AG04450 (cell line): ENCODE results near the gene RAB29. TPM values are rescaled to one million over a fixed set of nuclear protein-coding genes. Genes with fewer than 3 reads are reported as not detected.

Source experiments
- CTCF ChIA-PET: fragments of 300-600, 350-600 bp; formaldehyde crosslinking; extraction: SDS; loops from one replicate; lab custom pipeline; 2022; ENCODE audit warnings: antibody characterized with exemption, inconsistent platforms; lab: Charles Lee
- POLR2A ChIA-PET: fragments of 350-600 bp; formaldehyde crosslinking; extraction: SDS; loops from one replicate; lab custom pipeline; 2021; ENCODE audit warnings: antibody characterized with exemption, inconsistent platforms; lab: Yijun Ruan, JAX
- DNase-seq: peaks from one replicate; pipeline ENCODE4 v3.0.0-alpha.2; 2011; ENCODE audit warnings: low read depth, low spot score
- H3K27ac ChIP-seq: one replicate; pipeline ENCODE4 v1.5.1; 2012; ENCODE audit warnings: low read depth, low read length, control low read depth
- H3K27me3 ChIP-seq: one replicate; pipeline ENCODE4 v1.6.0; 2012; ENCODE audit warnings: low read length; ENCODE audit not compliant: control insufficient read depth, insufficient read depth
- H3K4me3 ChIP-seq: 2 replicates; pipeline ENCODE4 v1.5.1; 2011; ENCODE audit warnings: mild to moderate bottlenecking, low read depth, low read length, control low read depth
- H3K9me3 ChIP-seq: 2 replicates; pipeline ENCODE4 v1.5.1; 2012; ENCODE audit warnings: low read length; ENCODE audit not compliant: control insufficient read depth, insufficient read depth
- polyA plus RNA-seq: library from polyadenylated mRNA; depleted of rRNA; stranded (reverse); fragments of >200 nt; gene quantifications from 2 replicates; pipeline ENCODE4 v1.2.3, GENCODE V29; 2011
- TF ChIP-seq, protein P1 (sequence below): IDR thresholded peaks from 2 replicates; pipeline ENCODE4 v1.5.1; 2011; ENCODE audit warnings: low read depth, low read length, control low read depth, inconsistent platforms

Gene RAB29
- polyA plus RNA-seq, 1 experiment, result 14.6 TPM

DNA sequence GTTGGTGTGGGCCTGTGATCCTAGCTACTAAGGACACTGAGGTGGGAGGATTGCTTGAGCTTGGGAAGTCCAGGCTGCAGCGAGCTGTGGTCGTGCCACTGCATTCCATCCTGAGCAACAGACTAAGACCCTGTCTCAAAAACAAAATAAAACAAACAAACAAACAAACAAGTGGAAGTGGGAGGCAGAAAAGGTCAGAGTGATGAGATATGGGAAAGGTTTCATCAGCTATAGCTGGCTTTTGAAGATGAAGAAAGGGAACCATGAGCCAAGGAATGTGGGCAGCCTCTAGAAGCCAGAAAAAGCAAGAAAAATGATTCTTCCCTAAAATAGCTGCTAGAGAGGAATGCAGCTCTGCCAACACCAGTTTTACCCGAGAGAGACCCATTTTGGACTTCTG lies 14.7 kb downstream of the RAB29 start:
- no peak for DNase-seq
- POLR2A ChIA-PET, result no interaction called here
- Histone ChIP-seq H3K27me3 (no peaks in the 10 kb centered on the region), H3K9me3 (no peaks in the 10 kb centered on the region), H3K4me3 (no peak overlapping the region), H3K27ac (no peak overlapping the region)
- CTCF ChIA-PET, result interaction anchor here (0.7 to 1.1 kb wide), 2 partner anchors 21 to 217 kb away, joined by 4 read pairs; no protein-coding TSS in a partner anchor
- TF ChIP-seq, protein P1, sequence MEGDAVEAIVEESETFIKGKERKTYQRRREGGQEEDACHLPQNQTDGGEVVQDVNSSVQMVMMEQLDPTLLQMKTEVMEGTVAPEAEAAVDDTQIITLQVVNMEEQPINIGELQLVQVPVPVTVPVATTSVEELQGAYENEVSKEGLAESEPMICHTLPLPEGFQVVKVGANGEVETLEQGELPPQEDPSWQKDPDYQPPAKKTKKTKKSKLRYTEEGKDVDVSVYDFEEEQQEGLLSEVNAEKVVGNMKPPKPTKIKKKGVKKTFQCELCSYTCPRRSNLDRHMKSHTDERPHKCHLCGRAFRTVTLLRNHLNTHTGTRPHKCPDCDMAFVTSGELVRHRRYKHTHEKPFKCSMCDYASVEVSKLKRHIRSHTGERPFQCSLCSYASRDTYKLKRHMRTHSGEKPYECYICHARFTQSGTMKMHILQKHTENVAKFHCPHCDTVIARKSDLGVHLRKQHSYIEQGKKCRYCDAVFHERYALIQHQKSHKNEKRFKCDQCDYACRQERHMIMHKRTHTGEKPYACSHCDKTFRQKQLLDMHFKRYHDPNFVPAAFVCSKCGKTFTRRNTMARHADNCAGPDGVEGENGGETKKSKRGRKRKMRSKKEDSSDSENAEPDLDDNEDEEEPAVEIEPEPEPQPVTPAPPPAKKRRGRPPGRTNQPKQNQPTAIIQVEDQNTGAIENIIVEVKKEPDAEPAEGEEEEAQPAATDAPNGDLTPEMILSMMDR, result no peak

DNA sequence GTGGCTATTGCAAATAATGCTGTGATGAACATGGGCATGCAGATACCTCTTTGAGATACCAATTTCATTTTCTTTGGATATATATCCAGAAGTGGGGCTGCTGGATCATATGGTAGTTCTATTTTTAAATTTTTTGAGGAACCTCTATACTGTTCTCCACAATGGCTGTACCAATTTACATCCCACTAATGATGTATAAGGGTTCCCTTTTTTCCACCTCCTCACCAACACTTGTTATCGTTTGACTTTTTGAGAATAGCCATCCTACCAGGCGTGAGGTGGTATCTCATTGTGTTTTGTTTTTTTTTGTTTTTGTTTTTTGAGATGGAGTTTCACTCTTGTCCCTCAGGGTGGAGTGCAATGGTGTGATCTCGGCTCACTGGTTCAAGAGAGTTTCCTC lies 18.7 kb downstream of the RAB29 start:
- no peak overlapping the region for H3K27ac ChIP-seq
- no peak overlapping the region for H3K4me3 ChIP-seq
- CTCF ChIA-PET, result no interaction called here
- TF ChIP-seq, protein P1, result no peak
- H3K9me3 ChIP-seq, result no peaks in the 10 kb centered on the region
- POLR2A ChIA-PET, result no interaction called here
- H3K27me3 ChIP-seq, result peaks cover 2% of the 10 kb centered on the region
- DNase-seq, result no peak

DNA sequence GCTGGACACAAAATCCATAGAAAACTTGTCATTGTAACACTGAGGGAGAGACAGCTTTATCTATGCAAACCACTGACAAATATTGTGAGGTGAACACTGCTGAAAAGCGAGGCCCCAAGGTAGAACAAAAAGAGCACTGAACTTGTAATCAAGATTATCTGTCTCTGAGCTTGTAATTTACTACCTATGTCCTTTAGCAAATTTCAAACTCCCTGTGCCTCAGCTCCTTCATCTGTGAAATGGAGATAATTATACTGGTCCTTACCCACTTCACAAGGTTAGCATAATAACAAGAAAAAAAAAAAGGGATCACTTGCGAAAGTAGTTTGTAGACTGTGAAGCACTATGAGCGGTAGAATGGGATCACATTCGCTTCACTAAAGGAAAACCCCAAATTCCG lies 20.4 kb downstream of the RAB29 start:
- Histone ChIP-seq H3K27ac (no peak overlapping the region), H3K4me3 (no peak overlapping the region), H3K9me3 (no peaks in the 10 kb centered on the region), H3K27me3 (peaks cover 2% of the 10 kb centered on the region)
- TF ChIP-seq, protein P1, result no peak
- ChIA-PET CTCF (interaction anchor here (0.6 to 0.9 kb wide), 2 partner anchors 222 to 743 kb away, joined by 4 to 5 read pairs; no protein-coding TSS in a partner anchor), POLR2A (no interaction called here)
- no peak for DNase-seq

DNA sequence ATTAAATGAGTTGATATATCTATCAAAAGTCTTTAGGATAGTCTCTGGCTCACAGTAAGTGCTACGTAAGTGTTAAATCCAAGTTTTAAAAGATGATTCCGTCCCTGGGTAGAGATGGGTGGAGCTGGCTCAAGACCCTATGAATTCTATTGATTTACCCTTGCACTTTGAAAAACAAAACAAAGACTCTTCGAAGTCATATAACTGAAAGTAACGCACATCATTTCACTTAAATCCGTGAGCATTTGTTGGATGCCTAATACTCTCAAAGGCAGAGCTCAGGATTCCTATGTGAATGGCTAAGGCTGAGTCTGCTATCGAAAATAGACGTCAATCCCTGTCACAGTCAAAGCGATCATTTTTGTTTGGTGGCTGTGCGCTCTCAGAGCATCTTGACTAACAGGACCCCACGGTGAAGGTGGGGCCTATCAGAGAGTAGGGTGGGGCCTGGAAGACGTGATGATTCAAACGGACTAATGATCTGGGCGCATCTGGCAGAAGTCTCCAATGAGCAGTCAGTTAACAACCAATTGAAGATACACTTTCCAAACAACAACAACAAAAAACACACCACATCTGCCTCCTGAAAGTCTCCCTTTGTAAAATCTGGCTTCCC lies 24.1 kb downstream of the RAB29 start:
- Histone ChIP-seq H3K9me3 (no peaks in the 10 kb centered on the region), H3K27me3 (peaks cover 2% of the 10 kb centered on the region), H3K27ac (no peak overlapping the region), H3K4me3 (no peak overlapping the region)
- TF ChIP-seq, protein P1, result no peak
- CTCF ChIA-PET, result no interaction called here
- no peak for DNase-seq
- POLR2A ChIA-PET, result no interaction called here

DNA sequence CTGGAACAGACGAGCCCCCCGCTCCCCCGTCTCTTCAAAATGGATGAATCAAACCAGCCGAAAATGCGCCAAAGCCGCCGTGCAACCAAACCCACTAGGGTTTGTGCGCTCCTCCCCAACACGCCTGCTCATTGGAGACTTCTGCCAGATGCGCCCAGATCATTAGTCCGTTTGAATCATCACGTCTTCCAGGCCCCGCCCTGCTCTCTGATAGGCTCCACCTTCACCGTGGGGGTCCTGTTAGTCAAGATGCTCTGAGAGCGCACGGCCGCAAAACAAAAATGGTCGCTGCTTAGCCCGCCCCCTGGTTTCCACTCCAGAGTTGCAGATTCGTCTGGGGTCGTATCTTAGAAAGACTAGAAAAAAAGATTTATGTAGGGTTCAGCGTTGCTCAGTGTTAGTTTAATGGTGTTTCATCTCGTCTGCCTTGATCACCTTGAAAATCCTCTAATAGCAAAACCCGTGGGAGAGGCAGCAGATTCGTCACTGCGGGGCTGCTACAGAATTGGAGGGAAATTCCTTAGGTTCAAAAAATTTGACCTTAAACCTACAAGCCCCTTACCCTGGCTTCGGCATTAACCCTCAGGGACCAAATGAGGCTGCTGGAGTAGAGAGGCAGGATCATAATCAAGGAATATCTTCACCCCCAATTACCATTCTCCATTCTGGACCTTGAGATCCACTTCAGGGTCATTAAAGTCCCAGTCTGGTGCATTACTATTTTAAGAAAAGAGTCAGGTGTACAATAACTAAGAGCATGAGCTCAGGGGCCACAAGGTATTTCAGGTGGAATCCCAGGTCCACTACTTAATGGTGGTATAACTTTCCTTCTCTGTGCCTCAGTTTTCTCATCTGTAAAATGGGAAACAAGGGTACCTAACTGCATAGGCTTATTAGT lies 24.9 kb downstream of the RAB29 start, which contains the start of gene NUCKS1:
TSS of gene NUCKS1 (minus strand) at position 45 of the 898 bp plus-strand sequence. CDS start 209 bp downstream, outside the sequence.
- TF ChIP-seq, protein P1, result peak; percentile 42

More for the DNA sequence above, 24.9 kb downstream of the RAB29 start, which contains the start of gene NUCKS1:
- Histone ChIP-seq H3K4me3 (peak within 1 kb of the TSS; percentile 88), H3K27ac (peak within 1 kb of the TSS; percentile 91), H3K27me3 (peaks cover 2% of the 10 kb centered on the region), H3K9me3 (no peaks in the 10 kb centered on the region)
- DNase-seq, result peak; percentile 99
- CTCF ChIA-PET, result no interaction called here
- POLR2A ChIA-PET, result interaction anchor here (1.1 to 1.2 kb wide), 3 partner anchors 15 to 25 kb away, joined by 4 to 7 read pairs (median 6); partner anchors contain the start of gene RAB29
